Progenitor cell of endocrine pancreas (in vitro differentiated cells): ENCODE data around the gene SPATA19. TPM values are rescaled to one million over a fixed set of nuclear protein-coding genes. Genes with fewer than 3 reads are reported as not detected.

Experiments used
- DNase-seq: peaks from one replicate; pipeline ENCODE4 v3.0.0; 2021; ENCODE audit warnings: low spot score; ENCODE audit not compliant: unreplicated experiment
- H3K27ac Mint-ChIP-seq: 2 replicates; pipeline ENCODE4 v1.8.0; 2021; ENCODE audit warnings: mild to moderate bottlenecking, moderate library complexity, mixed read lengths
- H3K27me3 Mint-ChIP-seq: 2 replicates; pipeline ENCODE4 v1.8.0; 2021; ENCODE audit warnings: mixed read lengths
- H3K36me3 Mint-ChIP-seq: 2 replicates; pipeline ENCODE4 v1.8.0; 2022; ENCODE audit warnings: mixed read lengths; ENCODE audit not compliant: insufficient read depth
- H3K4me1 Mint-ChIP-seq: 2 replicates; pipeline ENCODE4 v1.8.0; 2021; ENCODE audit warnings: low read depth, mixed read lengths
- H3K4me3 Mint-ChIP-seq: 2 replicates; pipeline ENCODE4 v1.8.0; 2021; ENCODE audit warnings: low read depth, mild to moderate bottlenecking, moderate library complexity, mixed read lengths
- H3K9me3 Mint-ChIP-seq: 2 replicates; pipeline ENCODE4 v1.8.0; 2021; ENCODE audit warnings: low read depth, mixed read lengths
- total RNA-seq: library from RNA; stranded (reverse); gene quantifications from 2 replicates; pipeline ENCODE4 v1.2.1, GENCODE V29; 2021
- TF ChIP-seq, protein P1 (sequence below): fragments of 200-600 bp; sonication (generic); IDR thresholded peaks from one replicate; pipeline ENCODE4 v1.5.0; 2021; ENCODE audit warnings: antibody characterized with exemption, mild to moderate bottlenecking; ENCODE audit not compliant: unreplicated experiment

The SPATA19 gene
- total RNA-seq, 1 donor from 2014 or later, result not detected

DNA sequence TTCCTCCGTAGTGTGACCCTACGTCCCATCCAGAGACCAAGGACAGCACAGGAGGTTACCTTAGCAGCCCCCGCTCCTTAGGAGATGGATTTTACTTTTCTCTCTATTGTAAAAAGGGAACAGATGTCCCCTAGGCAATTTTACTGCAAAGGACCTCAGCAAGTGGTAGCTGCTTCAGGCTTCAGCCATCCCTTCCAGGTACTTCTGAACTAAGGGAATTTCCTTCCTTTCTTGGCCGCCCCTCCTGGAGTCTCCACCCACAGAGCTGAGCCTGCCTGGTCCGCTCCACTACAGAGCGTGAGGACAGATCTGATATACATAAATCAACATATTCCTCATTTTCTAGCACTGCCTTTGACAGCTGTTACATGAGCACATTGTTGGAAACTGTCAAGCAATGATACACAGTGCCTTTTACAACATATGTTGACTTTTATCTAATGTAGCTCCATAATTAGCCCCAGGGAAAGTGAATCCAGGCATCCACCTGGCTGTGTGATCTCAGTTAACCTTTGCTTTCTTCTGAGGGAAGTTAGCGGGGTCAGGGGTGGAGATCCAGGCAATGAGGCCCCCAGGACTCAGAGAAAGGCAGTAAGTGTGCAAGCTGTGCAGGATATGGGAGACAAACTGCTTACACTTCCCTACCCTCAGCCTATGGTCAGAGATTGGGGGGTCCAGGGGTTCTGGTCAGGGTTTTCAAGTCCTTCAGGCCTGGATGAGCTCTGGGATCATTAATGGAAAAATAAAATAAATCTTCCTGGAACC lies 51.9 kb downstream of the SPATA19 start:
- no peaks in the 10 kb centered on the region for H3K36me3 Mint-ChIP-seq
- peaks cover 6% of the 10 kb centered on the region for H3K9me3 Mint-ChIP-seq
- H3K27ac Mint-ChIP-seq, result no peak overlapping the region
- H3K4me1 Mint-ChIP-seq, result no peaks in the 10 kb centered on the region
- H3K4me3 Mint-ChIP-seq, result no peak overlapping the region
- no peak for DNase-seq
- TF ChIP-seq, protein P1, sequence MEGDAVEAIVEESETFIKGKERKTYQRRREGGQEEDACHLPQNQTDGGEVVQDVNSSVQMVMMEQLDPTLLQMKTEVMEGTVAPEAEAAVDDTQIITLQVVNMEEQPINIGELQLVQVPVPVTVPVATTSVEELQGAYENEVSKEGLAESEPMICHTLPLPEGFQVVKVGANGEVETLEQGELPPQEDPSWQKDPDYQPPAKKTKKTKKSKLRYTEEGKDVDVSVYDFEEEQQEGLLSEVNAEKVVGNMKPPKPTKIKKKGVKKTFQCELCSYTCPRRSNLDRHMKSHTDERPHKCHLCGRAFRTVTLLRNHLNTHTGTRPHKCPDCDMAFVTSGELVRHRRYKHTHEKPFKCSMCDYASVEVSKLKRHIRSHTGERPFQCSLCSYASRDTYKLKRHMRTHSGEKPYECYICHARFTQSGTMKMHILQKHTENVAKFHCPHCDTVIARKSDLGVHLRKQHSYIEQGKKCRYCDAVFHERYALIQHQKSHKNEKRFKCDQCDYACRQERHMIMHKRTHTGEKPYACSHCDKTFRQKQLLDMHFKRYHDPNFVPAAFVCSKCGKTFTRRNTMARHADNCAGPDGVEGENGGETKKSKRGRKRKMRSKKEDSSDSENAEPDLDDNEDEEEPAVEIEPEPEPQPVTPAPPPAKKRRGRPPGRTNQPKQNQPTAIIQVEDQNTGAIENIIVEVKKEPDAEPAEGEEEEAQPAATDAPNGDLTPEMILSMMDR, result no peak
- peaks cover 26% of the 10 kb centered on the region for H3K27me3 Mint-ChIP-seq

DNA sequence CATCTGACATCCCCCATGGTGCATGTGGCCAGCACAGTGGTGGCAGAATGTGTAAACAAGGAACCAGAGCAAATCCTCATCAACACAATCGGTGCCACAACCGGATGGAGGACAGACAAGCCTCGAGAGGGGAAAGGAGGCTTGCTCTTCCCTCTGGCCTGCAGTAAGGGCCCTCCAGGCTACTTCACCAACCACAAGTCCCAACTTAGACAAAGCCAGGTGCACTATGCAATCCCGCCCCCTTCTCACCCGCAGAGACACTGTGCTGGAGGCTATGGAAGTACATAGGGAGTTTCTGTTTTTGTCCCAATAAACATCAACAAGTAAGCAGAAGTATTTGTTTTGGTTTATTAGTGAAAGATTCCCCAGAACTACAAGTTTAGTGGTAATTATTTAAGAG lies 54.3 kb downstream of the SPATA19 start:
- DNase-seq, result no peak
- H3K9me3 Mint-ChIP-seq, result peaks cover 6% of the 10 kb centered on the region
- H3K4me3 Mint-ChIP-seq, result no peak overlapping the region
- TF ChIP-seq, protein P1, result no peak
- H3K27ac Mint-ChIP-seq, result no peak overlapping the region
- H3K36me3 Mint-ChIP-seq, result no peaks in the 10 kb centered on the region
- no peaks in the 10 kb centered on the region for H3K4me1 Mint-ChIP-seq
- peaks cover 35% of the 10 kb centered on the region for H3K27me3 Mint-ChIP-seq

Other genes with a start within 250 kb of the SPATA19 start
- 7.8 and 9.4 TPM in 2 replicates for gene IGSF9B, start 111.5 kb upstream of the SPATA19 start, total RNA-seq
- 37.0 and 37.6 TPM in 2 replicates for gene JAM3, start 223.6 kb upstream of the SPATA19 start, total RNA-seq